ENCODE data around the gene ZBTB46.

DNA sequence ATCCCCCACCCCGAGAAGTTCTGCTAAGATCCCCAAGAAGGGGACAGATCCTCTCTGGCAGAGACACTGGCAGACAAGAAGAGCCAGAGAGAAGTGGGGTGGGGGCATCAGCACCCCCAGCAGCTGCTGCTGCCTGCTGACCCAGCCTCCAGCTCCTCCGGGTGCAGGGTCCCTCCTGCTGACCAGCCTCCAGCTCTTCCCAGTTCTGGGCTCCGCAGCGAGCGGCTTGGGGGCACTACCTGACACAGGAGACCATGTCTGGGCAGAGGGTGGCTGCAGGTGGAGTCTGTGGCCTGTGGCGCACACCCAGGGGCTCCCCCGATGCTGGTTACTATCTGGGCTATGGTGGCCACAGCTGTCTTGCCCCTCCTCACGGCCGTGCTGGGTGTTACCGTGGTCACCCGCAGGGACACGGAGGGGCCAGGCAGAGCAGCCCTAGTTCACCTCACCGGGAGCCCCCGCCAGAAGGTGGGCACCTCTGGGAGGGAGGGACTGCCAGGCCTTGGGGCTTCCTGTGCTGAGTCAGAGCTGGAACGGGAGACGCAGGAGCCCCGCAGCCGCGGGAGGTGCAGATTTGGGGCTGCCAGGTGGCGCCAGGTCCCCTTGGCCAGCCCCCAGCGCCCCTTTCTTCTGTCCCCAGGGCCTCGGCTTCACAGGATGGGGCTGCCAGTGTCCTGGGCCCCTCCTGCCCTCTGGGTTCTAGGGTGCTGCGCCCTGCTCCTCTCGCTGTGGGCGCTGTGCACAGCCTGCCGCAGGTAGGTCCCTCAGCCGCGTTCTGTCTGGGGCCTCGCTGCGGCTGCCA lies 94.0 kb downstream of the ZBTB46 start:
- TF ChIP-seq, protein P1, sequence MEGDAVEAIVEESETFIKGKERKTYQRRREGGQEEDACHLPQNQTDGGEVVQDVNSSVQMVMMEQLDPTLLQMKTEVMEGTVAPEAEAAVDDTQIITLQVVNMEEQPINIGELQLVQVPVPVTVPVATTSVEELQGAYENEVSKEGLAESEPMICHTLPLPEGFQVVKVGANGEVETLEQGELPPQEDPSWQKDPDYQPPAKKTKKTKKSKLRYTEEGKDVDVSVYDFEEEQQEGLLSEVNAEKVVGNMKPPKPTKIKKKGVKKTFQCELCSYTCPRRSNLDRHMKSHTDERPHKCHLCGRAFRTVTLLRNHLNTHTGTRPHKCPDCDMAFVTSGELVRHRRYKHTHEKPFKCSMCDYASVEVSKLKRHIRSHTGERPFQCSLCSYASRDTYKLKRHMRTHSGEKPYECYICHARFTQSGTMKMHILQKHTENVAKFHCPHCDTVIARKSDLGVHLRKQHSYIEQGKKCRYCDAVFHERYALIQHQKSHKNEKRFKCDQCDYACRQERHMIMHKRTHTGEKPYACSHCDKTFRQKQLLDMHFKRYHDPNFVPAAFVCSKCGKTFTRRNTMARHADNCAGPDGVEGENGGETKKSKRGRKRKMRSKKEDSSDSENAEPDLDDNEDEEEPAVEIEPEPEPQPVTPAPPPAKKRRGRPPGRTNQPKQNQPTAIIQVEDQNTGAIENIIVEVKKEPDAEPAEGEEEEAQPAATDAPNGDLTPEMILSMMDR (conservative IDR thresholded peaks at IDR 0.05; ENCODE audit: low read length): peak; percentile 20; the same call in 1 of the 2 replicates
- TF ChIP-seq EZH2phosphoT487 (IDR thresholded peaks at IDR 0.05; ENCODE audit: borderline replicate concordance): no peak
